ENCODE results near the gene RABGEF1. TPM values are rescaled to one million over a fixed set of nuclear protein-coding genes. Genes with fewer than 3 reads are reported as not detected.

The RABGEF1 gene
- total and polyA plus RNA-seq, 3 donors from 2014 or later, result 62.5 to 78.4 (median 70.2) TPM

GRCh38 chr7:66696774-66697191 lies 43.8 kb upstream of the RABGEF1 start:
- 60 to 75% methylated on average over 2 of the region's 2 CpGs for WGBS, 2 donors
- DNase-seq, result no peak
- no peak for TF ChIP-seq POLR2A (IDR thresholded peaks at IDR 0.05)
- no peak for TF ChIP-seq CTCF (IDR thresholded peaks at IDR 0.05)
- Histone ChIP-seq H3K4me3 (no peak overlapping the region), H3K27me3 (no peaks in the 10 kb centered on the region), H3K9me3 (no peaks in the 10 kb centered on the region), H3K4me1 (no peaks in the 10 kb centered on the region), H3K27ac (no peak overlapping the region), H3K36me3 (ENCODE audit: low read depth, missing control alignments) (no peaks in the 10 kb centered on the region)
- intact Hi-C loops (cut with DNase I; ENCODE audit: low total_unique reads), result no loop called here

- Histone ChIP-seq H3K36me3 (ENCODE audit: low read depth, missing control alignments) (no peaks in the 10 kb centered on the region), H3K27ac (no peak overlapping the region), H3K9me3 (no peaks in the 10 kb centered on the region), H3K4me3 (no peak overlapping the region), H3K27me3 (no peaks in the 10 kb centered on the region), H3K4me1 (no peaks in the 10 kb centered on the region)
- intact Hi-C loops (cut with DNase I; ENCODE audit: low total_unique reads), result no loop called here
- TF ChIP-seq POLR2A (IDR thresholded peaks at IDR 0.05) (no peak), CTCF (IDR thresholded peaks at IDR 0.05) (no peak)
- no peak for DNase-seq
- 40 to 56% methylated on average over 10 to 20 of the region's 20 CpGs for WGBS, 2 donors
Measured at GRCh38 chr7:66697449-66698438, 42.8 kb upstream of the RABGEF1 start.

DNA sequence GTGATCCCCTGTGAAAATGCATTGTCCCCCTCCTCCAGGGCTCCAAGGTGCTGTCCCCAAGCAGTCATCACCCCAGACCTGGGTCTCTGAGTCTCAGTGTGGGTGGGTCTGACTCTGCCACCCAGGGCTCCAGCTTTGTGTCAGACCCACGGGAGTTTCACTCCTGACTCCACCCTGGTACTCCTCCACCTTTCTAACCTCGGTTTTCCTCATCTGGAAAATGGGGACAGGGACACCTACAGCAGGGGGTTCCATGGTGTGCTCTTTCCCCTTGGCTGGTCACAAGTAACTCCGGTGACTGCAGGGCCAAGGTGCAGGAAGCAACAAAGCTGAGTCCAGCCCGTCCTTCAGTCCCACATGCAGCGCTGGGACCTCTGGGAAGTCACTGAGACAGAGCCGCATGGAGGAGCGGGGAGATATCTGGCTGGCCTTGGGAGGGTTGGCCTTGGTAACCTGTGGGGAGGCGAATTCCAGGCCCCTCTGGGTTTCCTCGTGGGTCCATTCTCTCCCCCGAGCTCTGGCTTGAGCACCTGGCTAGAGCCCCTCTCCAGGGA lies 41.8 kb upstream of the RABGEF1 start:
- no peak for DNase-seq
- no peaks in the 10 kb centered on the region for H3K27me3 ChIP-seq
- intact Hi-C loops (cut with DNase I; ENCODE audit: low total_unique reads), result no loop called here
- no peaks in the 10 kb centered on the region for H3K9me3 ChIP-seq
- H3K27ac ChIP-seq, result no peak overlapping the region
- H3K4me3 ChIP-seq, result no peak overlapping the region
- H3K4me1 ChIP-seq, result no peaks in the 10 kb centered on the region
- 44 to 84% methylated on average over 10 of the region's 10 CpGs for WGBS, 2 donors
- no peaks in the 10 kb centered on the region for H3K36me3 ChIP-seq (ENCODE audit: low read depth, missing control alignments)
- no peak for TF ChIP-seq CTCF (IDR thresholded peaks at IDR 0.05)
- no peak for TF ChIP-seq POLR2A (IDR thresholded peaks at IDR 0.05)

- Histone ChIP-seq H3K9me3 (no peaks in the 10 kb centered on the region), H3K4me3 (no peak overlapping the region), H3K36me3 (ENCODE audit: low read depth, missing control alignments) (no peaks in the 10 kb centered on the region), H3K27ac (no peak overlapping the region), H3K4me1 (no peaks in the 10 kb centered on the region), H3K27me3 (no peaks in the 10 kb centered on the region)
- TF ChIP-seq POLR2A (IDR thresholded peaks at IDR 0.05), result no peak
- no peak for TF ChIP-seq CTCF (IDR thresholded peaks at IDR 0.05)
- DNase-seq, result peak; percentile 56
- WGBS, 2 donors, result 43 to 63% methylated on average over 5 to 6 of the region's 6 CpGs
- intact Hi-C loops (cut with DNase I; ENCODE audit: low total_unique reads), result no loop called here
Measured at GRCh38 chr7:66699998-66700397, 40.5 kb upstream of the RABGEF1 start.

Data from testis (tissue), 3 donors.